Activated CD8-positive, alpha-beta memory T cell treated with anti-CD3 and anti-CD28 coated beads, Interleukin-2, amount 10 ng/mL, durations not matched to agents 7 days and 5 days (primary cell): Measurements from ENCODE around the gene SLC6A18. TPM values are rescaled to one million over a fixed set of nuclear protein-coding genes. Genes with fewer than 3 reads are reported as not detected.

ENCODE experiments used
- ATAC-seq: fragments of 150-1000 bp; cut with Tn5 transposase; one replicate; pipeline ENCODE4 v1.10.0; 2021; ENCODE audit warnings: moderate library complexity
- CTCF ChIA-PET: fragments of 350-600 bp; sonication (Branson Sonifier 250); formaldehyde crosslinking; loops from one replicate; lab custom pipeline; 2021; ENCODE audit warnings: antibody characterized with exemption; lab: Charles Lee
- DNase-seq: peaks from one replicate; pipeline ENCODE4 v3.0.0-alpha.2; 2020
- H3K27ac Mint-ChIP-seq: one replicate; pipeline ENCODE4 v1.8.0; 2021; ENCODE audit warnings: mild to moderate bottlenecking, mixed read lengths
- H3K27me3 Mint-ChIP-seq: one replicate; pipeline ENCODE4 v1.8.0; 2021; ENCODE audit warnings: mixed read lengths
- H3K36me3 Mint-ChIP-seq: one replicate; pipeline ENCODE4 v1.8.0; 2021; ENCODE audit warnings: mild to moderate bottlenecking, mixed read lengths
- H3K4me1 Mint-ChIP-seq: one replicate; pipeline ENCODE4 v1.8.0; 2021; ENCODE audit warnings: mixed read lengths
- H3K4me3 Mint-ChIP-seq: one replicate; pipeline ENCODE4 v1.8.0; 2021; ENCODE audit warnings: mild to moderate bottlenecking, moderate library complexity, mixed read lengths
- H3K9me3 Mint-ChIP-seq: one replicate; pipeline ENCODE4 v1.8.0; 2022; ENCODE audit warnings: low read depth, mixed read lengths
- total RNA-seq, 2 experiments: library from RNA; stranded (reverse); gene quantifications; one replicate each; pipeline ENCODE4 v1.2.3, GENCODE V29; 2021

SLC6A18 gene
- total RNA-seq, 2 experiments from 2014 or later, result not detected

- no peaks in the 10 kb centered on the region for H3K9me3 Mint-ChIP-seq
- H3K27me3 Mint-ChIP-seq, result peaks cover 4% of the 10 kb centered on the region
- ATAC-seq, result no peak
- DNase-seq, result no peak
- H3K4me1 Mint-ChIP-seq, result no peaks in the 10 kb centered on the region
- H3K36me3 Mint-ChIP-seq, result no peaks in the 10 kb centered on the region
- CTCF ChIA-PET, result no interaction called here
- no peak overlapping the region for H3K27ac Mint-ChIP-seq
- H3K4me3 Mint-ChIP-seq, result no peak overlapping the region
Observed at GRCh38 chr5:1244976-1245375, 19.8 kb downstream of the SLC6A18 start.

GRCh38 chr5:1245905-1246576 is 20.9 kb downstream of the SLC6A18 start:
- no peak for DNase-seq
- ATAC-seq, result no peak
- CTCF ChIA-PET, result no interaction called here
- peaks cover 4% of the 10 kb centered on the region for H3K27me3 Mint-ChIP-seq
- no peaks in the 10 kb centered on the region for H3K4me1 Mint-ChIP-seq
- no peaks in the 10 kb centered on the region for H3K9me3 Mint-ChIP-seq
- H3K36me3 Mint-ChIP-seq, result no peaks in the 10 kb centered on the region
- no peak overlapping the region for H3K27ac Mint-ChIP-seq
- no peak overlapping the region for H3K4me3 Mint-ChIP-seq

GRCh38 chr5:1246711-1247431 is 21.7 kb downstream of the SLC6A18 start:
- Mint-ChIP-seq H3K4me3 (no peak overlapping the region), H3K36me3 (no peaks in the 10 kb centered on the region), H3K27me3 (peaks cover 4% of the 10 kb centered on the region), H3K27ac (no peak overlapping the region), H3K4me1 (no peaks in the 10 kb centered on the region), H3K9me3 (no peaks in the 10 kb centered on the region)
- no peak for ATAC-seq
- CTCF ChIA-PET, result no interaction called here
- no peak for DNase-seq

GRCh38 chr5:1247811-1248210 is 22.6 kb downstream of the SLC6A18 start:
- ATAC-seq (no peak), DNase-seq (no peak)
- H3K4me1 Mint-ChIP-seq, result no peaks in the 10 kb centered on the region
- H3K27ac Mint-ChIP-seq, result no peak overlapping the region
- no peaks in the 10 kb centered on the region for H3K36me3 Mint-ChIP-seq
- H3K9me3 Mint-ChIP-seq, result no peaks in the 10 kb centered on the region
- no peak overlapping the region for H3K4me3 Mint-ChIP-seq
- peaks cover 4% of the 10 kb centered on the region for H3K27me3 Mint-ChIP-seq
- CTCF ChIA-PET, result no interaction called here

GRCh38 chr5:1249366-1250280 is 24.4 kb downstream of the SLC6A18 start:
- CTCF ChIA-PET, result interaction anchor here (0.9 kb wide), 1 partner anchor 404 kb away, joined by 3 read pairs; no protein-coding TSS in a partner anchor
- H3K4me3 Mint-ChIP-seq, result no peak overlapping the region
- no peaks in the 10 kb centered on the region for H3K9me3 Mint-ChIP-seq
- H3K27ac Mint-ChIP-seq, result no peak overlapping the region
- peaks cover 2% of the 10 kb centered on the region for H3K4me1 Mint-ChIP-seq
- DNase-seq (no peak), ATAC-seq (no peak)
- no peaks in the 10 kb centered on the region for H3K36me3 Mint-ChIP-seq
- H3K27me3 Mint-ChIP-seq, result peaks cover 4% of the 10 kb centered on the region

- ATAC-seq, result no peak
- CTCF ChIA-PET, result interaction anchor here (0.9 kb wide), 1 partner anchor 393 kb away, joined by 3 read pairs; no protein-coding TSS in a partner anchor
- H3K27me3 Mint-ChIP-seq, result peaks cover 6% of the 10 kb centered on the region
- peaks cover 16% of the 10 kb centered on the region for H3K4me1 Mint-ChIP-seq
- H3K9me3 Mint-ChIP-seq, result no peaks in the 10 kb centered on the region
- H3K27ac Mint-ChIP-seq, result no peak overlapping the region
- H3K36me3 Mint-ChIP-seq, result no peaks in the 10 kb centered on the region
- no peak for DNase-seq
- H3K4me3 Mint-ChIP-seq, result no peak overlapping the region
Observed at GRCh38 chr5:1251678-1252580, 26.7 kb downstream of the SLC6A18 start.

- no peaks in the 10 kb centered on the region for H3K9me3 Mint-ChIP-seq
- H3K27me3 Mint-ChIP-seq, result peaks cover 2% of the 10 kb centered on the region
- peaks cover 16% of the 10 kb centered on the region for H3K4me1 Mint-ChIP-seq
- no peak overlapping the region for H3K4me3 Mint-ChIP-seq
- CTCF ChIA-PET, result no interaction called here
- DNase-seq (no peak), ATAC-seq (no peak)
- H3K27ac Mint-ChIP-seq, result no peak overlapping the region
- no peaks in the 10 kb centered on the region for H3K36me3 Mint-ChIP-seq
Observed at GRCh38 chr5:1252681-1253080, 27.5 kb downstream of the SLC6A18 start.

- no peak for ATAC-seq
- Mint-ChIP-seq H3K9me3 (no peaks in the 10 kb centered on the region), H3K27me3 (peaks cover 2% of the 10 kb centered on the region)
Observed at GRCh38 chr5:1253456-1254105, 28.4 kb downstream of the SLC6A18 start.

GRCh38 chr5:1254196-1254595 is 29.0 kb downstream of the SLC6A18 start:
- CTCF ChIA-PET, result interaction anchor here (1.1 kb wide), 1 partner anchor 80 kb away, joined by 4 read pairs; no protein-coding TSS in a partner anchor
- no peak for ATAC-seq
- no peak overlapping the region for H3K27ac Mint-ChIP-seq
- H3K27me3 Mint-ChIP-seq, result peaks cover 2% of the 10 kb centered on the region
- H3K4me1 Mint-ChIP-seq, result peaks cover 16% of the 10 kb centered on the region
- H3K4me3 Mint-ChIP-seq, result no peak overlapping the region
- no peak for DNase-seq
- H3K9me3 Mint-ChIP-seq, result no peaks in the 10 kb centered on the region
- no peaks in the 10 kb centered on the region for H3K36me3 Mint-ChIP-seq

More at GRCh38 chr5:1253456-1254105, 28.4 kb downstream of the SLC6A18 start:
- no peak for DNase-seq
- Mint-ChIP-seq H3K4me3 (no peak overlapping the region), H3K27ac (no peak overlapping the region), H3K36me3 (no peaks in the 10 kb centered on the region), H3K4me1 (peaks cover 16% of the 10 kb centered on the region)
- CTCF ChIA-PET, result no interaction called here

GRCh38 chr5:1255081-1255561 is 29.9 kb downstream of the SLC6A18 start:
- peak; percentile 74 for DNase-seq
- peaks cover 2% of the 10 kb centered on the region for H3K27me3 Mint-ChIP-seq
- H3K27ac Mint-ChIP-seq, result no peak overlapping the region
- CTCF ChIA-PET, result interaction anchor here (1.1 kb wide), 1 partner anchor 81 kb away, joined by 4 read pairs; no protein-coding TSS in a partner anchor
- H3K36me3 Mint-ChIP-seq, result no peaks in the 10 kb centered on the region
- peak; percentile 87 for ATAC-seq
- no peaks in the 10 kb centered on the region for H3K9me3 Mint-ChIP-seq
- peaks cover 16% of the 10 kb centered on the region for H3K4me1 Mint-ChIP-seq
- no peak overlapping the region for H3K4me3 Mint-ChIP-seq

- ATAC-seq, result no peak
- CTCF ChIA-PET, result no interaction called here
- DNase-seq, result no peak
- Mint-ChIP-seq H3K4me3 (no peak overlapping the region), H3K27me3 (peaks cover 8% of the 10 kb centered on the region), H3K4me1 (peaks cover 16% of the 10 kb centered on the region), H3K27ac (no peak overlapping the region), H3K36me3 (no peaks in the 10 kb centered on the region), H3K9me3 (no peaks in the 10 kb centered on the region)
Observed at GRCh38 chr5:1256776-1257175, 31.6 kb downstream of the SLC6A18 start.

- Mint-ChIP-seq H3K27me3 (peaks cover 14% of the 10 kb centered on the region), H3K36me3 (no peaks in the 10 kb centered on the region), H3K4me3 (no peak overlapping the region), H3K27ac (no peak overlapping the region), H3K9me3 (no peaks in the 10 kb centered on the region), H3K4me1 (peaks cover 16% of the 10 kb centered on the region)
- ATAC-seq (no peak), DNase-seq (no peak)
- CTCF ChIA-PET, result no interaction called here
Observed at GRCh38 chr5:1257363-1257762, 32.2 kb downstream of the SLC6A18 start.
